HCT116 (cell line): ENCODE measurements around the gene NXN. TPM values are rescaled to one million over a fixed set of nuclear protein-coding genes. Genes with fewer than 3 reads are reported as not detected.

Source experiments
- ATAC-seq: fragments of 200-7000 bp; cut with Tn5 transposase; 2 replicates; pipeline ENCODE4 v1.9.1; 2020; ENCODE audit warnings: mild to moderate bottlenecking, moderate library complexity
- BruUV-seq: library from RNA; stranded (reverse); fragments of 400-500 nt; replicated peaks from 2 replicates; lab custom pipeline; 2021; lab: Mats Ljungman, UMichigan
- CTCF ChIA-PET: fragments of 300-600 bp; sonication (Branson Sonifier 250); formaldehyde crosslinking; loops from one replicate; lab custom pipeline; 2021; ENCODE audit warnings: antibody characterized with exemption; lab: Charles Lee
- POLR2A ChIA-PET: fragments of 300-600, 350-600 bp; sonication (Branson Sonifier 250); formaldehyde crosslinking; loops from one replicate; lab custom pipeline; 2021; ENCODE audit warnings: antibody characterized with exemption; lab: Charles Lee
- RAD21 ChIA-PET, 2 experiments: fragments of 300-600 bp; sonication (Branson Sonifier 250); formaldehyde crosslinking; loops; one replicate each; lab custom pipeline; 2023; ENCODE audit warnings: low total read pairs in 2 of 2; ENCODE audit not compliant: uncharacterized antibody in 2 of 2, unreplicated experiment in 2 of 2, low non-redundant PET in 1 of 2; lab: Charles Lee
- DNase-seq: peaks from one replicate; pipeline ENCODE4 v3.0.0-alpha.2; 2010; ENCODE audit warnings: low read depth, low spot score
- H2AFZ ChIP-seq: fragments of 200-600 bp; shearing (Covaris generic), sonication (generic); 2 replicates; pipeline ENCODE4 v1.6.1; 2017; ENCODE audit warnings: low read depth, mixed run types, mixed read lengths, antibody characterized with exemption, low read length; ENCODE audit not compliant: poor library complexity, severe bottlenecking
- H3K27ac ChIP-seq: 2 replicates; pipeline ENCODE4 v1.5.1; 2012; ENCODE audit warnings: low read depth, low read length
- H3K27me3 ChIP-seq: fragments of 200-600 bp; sonication (generic); 2 replicates; pipeline ENCODE4 v1.6.1; 2016; ENCODE audit warnings: mixed run types, low read length, mixed read lengths; ENCODE audit not compliant: insufficient read depth
- H3K36me3 ChIP-seq, 2 experiments: fragments of 200-500 bp in 1 of 2; fragments of 200-600 bp in 1 of 2; sonication (Bioruptor generic) in 1 of 2; sonication (generic) in 1 of 2; 2 replicates each; pipeline versions ENCODE4 v1.5.1 to v1.6.1; 2014 to 2016; ENCODE audit warnings: low read length in 2 of 2, inconsistent platforms in 1 of 2, mixed read lengths in 1 of 2, mixed run types in 1 of 2; ENCODE audit not compliant: insufficient read depth in 2 of 2, control insufficient read depth in 1 of 2
- H3K4me1 ChIP-seq, 2 experiments: fragments of 200-600 bp in 1 of 2; sonication (generic) in 1 of 2; 2 replicates each; pipeline versions ENCODE4 v1.5.1 to v1.6.1; 2012 to 2017; ENCODE audit warnings: low read length in 2 of 2, inconsistent platforms in 1 of 2, mild to moderate bottlenecking in 1 of 2, mixed read lengths in 1 of 2, mixed run types in 1 of 2, moderate library complexity in 1 of 2; ENCODE audit not compliant: insufficient read depth in 2 of 2, control insufficient read depth in 1 of 2
- H3K4me2 ChIP-seq: fragments of 200-600 bp; sonication (generic); 2 replicates; pipeline ENCODE4 v1.6.1; 2017; ENCODE audit warnings: mixed run types, low read length, mixed read lengths
- H3K4me3 ChIP-seq, 2 experiments: fragments of 200-600 bp in 1 of 2; sonication (generic) in 1 of 2; replicated peaks in 1 of 2; 2 replicates each; pipeline ENCODE4 v1.5.1; 2011 to 2016; ENCODE audit warnings: low read length in 2 of 2, control low read depth in 1 of 2, low read depth in 1 of 2, mild to moderate bottlenecking in 1 of 2, mixed read lengths in 1 of 2, mixed run types in 1 of 2
- H3K79me2 ChIP-seq: fragments of 200-600 bp; sonication (generic); 2 replicates; pipeline ENCODE4 v1.6.1; 2017; ENCODE audit warnings: mild to moderate bottlenecking, mixed run types, low read length, moderate library complexity, mixed read lengths; ENCODE audit not compliant: insufficient read depth
- H3K9ac ChIP-seq: fragments of 200-600 bp; sonication (generic); 2 replicates; pipeline ENCODE4 v1.6.1; 2016; ENCODE audit warnings: low read length, mixed read lengths
- H3K9me2 ChIP-seq: fragments of 200-600 bp; sonication (generic), shearing (Covaris generic); 2 replicates; pipeline ENCODE4 v1.6.1; 2017; ENCODE audit warnings: mixed run types, mild to moderate bottlenecking, moderate library complexity; ENCODE audit not compliant: insufficient read depth
- H3K9me3 ChIP-seq, 2 experiments: fragments of 200-500 bp in 1 of 2; fragments of 200-600 bp in 1 of 2; sonication (Bioruptor generic) in 1 of 2; sonication (generic) in 1 of 2; 2 replicates each; pipeline ENCODE4 v1.6.1; 2014 to 2017; ENCODE audit warnings: low read length in 2 of 2, mixed read lengths in 2 of 2, inconsistent platforms in 1 of 2, low read depth in 1 of 2, mild to moderate bottlenecking in 1 of 2, mixed run types in 1 of 2, moderate library complexity in 1 of 2; ENCODE audit not compliant: control insufficient read depth in 1 of 2, insufficient read depth in 1 of 2
- H4K20me1 ChIP-seq: fragments of 200-600 bp; sonication (generic), shearing (Covaris generic); 2 replicates; pipeline ENCODE4 v1.6.1; 2017; ENCODE audit warnings: mixed run types, mild to moderate bottlenecking, moderate library complexity; ENCODE audit not compliant: insufficient read depth
- CBX3 ChIP-seq: IDR thresholded peaks from 2 replicates; pipeline ENCODE4 v1.6.1; 2012; ENCODE audit warnings: low read depth
- CEBPB ChIP-seq: IDR thresholded peaks from 2 replicates; pipeline ENCODE4 v1.6.1; 2012; ENCODE audit warnings: low read depth
- ELF1 ChIP-seq: IDR thresholded peaks from 2 replicates; pipeline ENCODE4 v1.6.1; 2012; ENCODE audit warnings: low read depth, borderline replicate concordance
- EZH2phosphoT487 ChIP-seq: fragments of 200-600 bp; IDR thresholded peaks from 2 replicates; pipeline ENCODE4 v1.6.1; 2018; ENCODE audit warnings: antibody characterized with exemption, borderline replicate concordance
- JUND ChIP-seq: IDR thresholded peaks from 2 replicates; pipeline ENCODE4 v1.6.1; 2012
- POLR2A ChIP-seq: IDR thresholded peaks from 2 replicates; pipeline ENCODE4 v1.7.0; 2011; ENCODE audit warnings: borderline replicate concordance; ENCODE audit not compliant: insufficient read depth, insufficient read length; ENCODE audit errors: extremely low read depth
- RAD21 ChIP-seq: IDR thresholded peaks from 2 replicates; pipeline ENCODE4 v1.6.1; 2012; ENCODE audit warnings: low read depth, mild to moderate bottlenecking
- SIN3A ChIP-seq: IDR thresholded peaks from 2 replicates; pipeline ENCODE4 v1.6.1; 2012; ENCODE audit warnings: low read depth
- SRF ChIP-seq: IDR thresholded peaks from 2 replicates; pipeline ENCODE4 v1.6.1; 2012; ENCODE audit warnings: low read depth
- TCF7L2 ChIP-seq: IDR thresholded peaks from 2 replicates; pipeline ENCODE4 v1.7.0; 2011; ENCODE audit warnings: borderline replicate concordance, inconsistent platforms; ENCODE audit not compliant: insufficient read depth, insufficient read length; ENCODE audit errors: extremely low read depth
- YY1 ChIP-seq: IDR thresholded peaks from 2 replicates; pipeline ENCODE4 v1.6.1; 2011; ENCODE audit warnings: low read length, low read depth, moderate library complexity, mild to moderate bottlenecking; ENCODE audit not compliant: insufficient replicate concordance; ENCODE audit errors: extremely low read depth
- ZFX ChIP-seq: fragments of 450-650 bp; IDR thresholded peaks from 2 replicates; pipeline ENCODE4 v1.6.1; 2017
- ZNF274 ChIP-seq: fragments of 200-500 bp; sonication (Bioruptor generic); IDR thresholded peaks from 2 replicates; pipeline ENCODE4 v1.6.1; 2014; ENCODE audit warnings: mild to moderate bottlenecking, low read depth, low read length, inconsistent platforms
- intact Hi-C: fragments of 100-400 bp; cut with micrococcal nuclease; formaldehyde crosslinking; loops from 2 replicates; pipeline ENCODE4 v1.10.0; 2022
- total RNA-seq: library from RNA; stranded (reverse); gene quantifications from one replicate; pipeline ENCODE4 v1.2.1, GENCODE V29; 2021; ENCODE audit not compliant: unreplicated experiment
- TF ChIP-seq, protein P1 (sequence below), 3 experiments: fragments of 200-600 bp in 1 of 3; sonication (generic) in 1 of 3; IDR thresholded peaks in 2 of 3; conservative IDR thresholded peaks in 1 of 3; 2 replicates each; pipeline ENCODE4 v1.5.1; 2012 to 2017; ENCODE audit warnings: low read depth in 2 of 3, low read length in 2 of 3, antibody characterized with exemption in 1 of 3, borderline replicate concordance in 1 of 3, control low read depth in 1 of 3, mild to moderate bottlenecking in 1 of 3, mixed read lengths in 1 of 3, mixed run types in 1 of 3, moderate library complexity in 1 of 3; ENCODE audit not compliant: insufficient read depth in 1 of 3
- TF ChIP-seq, protein P2 (sequence below): IDR thresholded peaks from 2 replicates; pipeline ENCODE4 v1.6.1; 2012
- TF ChIP-seq, protein P3 (sequence below): IDR thresholded peaks from 2 replicates; pipeline ENCODE4 v1.6.1; 2011; ENCODE audit warnings: mild to moderate bottlenecking, low read length, moderate library complexity; ENCODE audit not compliant: insufficient replicate concordance; ENCODE audit errors: extremely low read depth
- TF ChIP-seq, protein P4 (sequence below): IDR thresholded peaks from 2 replicates; pipeline ENCODE4 v1.6.1; 2012

NXN gene
- total RNA-seq, 1 experiment from 2014 or later = 83.7 TPM

DNA sequence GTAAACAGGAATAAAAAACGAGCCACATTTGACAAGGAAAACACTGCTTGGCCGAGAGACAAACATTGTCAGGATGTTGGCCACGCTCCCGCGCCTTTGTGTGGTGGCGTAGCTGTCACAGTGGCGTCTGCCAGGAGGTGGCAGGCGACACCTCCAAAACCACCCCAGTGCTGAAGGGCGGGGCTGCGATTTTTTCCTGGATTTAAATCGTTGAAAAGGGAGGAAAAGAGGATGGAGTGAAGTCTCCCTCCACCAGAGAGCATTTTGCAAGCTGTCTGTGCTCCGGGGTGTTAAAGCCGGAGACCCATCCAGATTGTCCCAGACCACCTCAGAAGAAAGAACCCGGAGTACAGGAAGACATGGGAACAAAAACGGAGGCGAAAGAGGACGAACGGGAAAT lies 184.7 kb downstream of the NXN start:
- Histone ChIP-seq H3K9me2 (no peaks in the 10 kb centered on the region), H3K4me1 (peaks cover 0 to 11% of the 10 kb centered on the region in 2 experiments; a peak in 2 of 4 replicates), H4K20me1 (no peaks in the 10 kb centered on the region), H3K4me2 (peak overlapping the region; percentile 16; the same call in 1 of the 2 replicates), H2AFZ (no peak overlapping the region), H3K9ac (no peak overlapping the region; the same call in 1 of the 2 replicates), H3K27ac (no peak overlapping the region; the same call in 1 of the 2 replicates), H3K9me3 (no peaks in the 10 kb centered on the region), H3K4me3 (no peak overlapping the region), H3K27me3 (no peaks in the 10 kb centered on the region), H3K79me2 (peaks cover 21% of the 10 kb centered on the region), H3K36me3 (peaks cover 0 to 24% of the 10 kb centered on the region in 2 experiments; a peak in 2 of 4 replicates)
- no TSS peak for BruUV-seq
- TF ChIP-seq EZH2phosphoT487 (no peak), CBX3 (no peak), YY1 (peak; percentile 2), TCF7L2 (no peak), CEBPB (no peak), SIN3A (no peak), RAD21 (peak; percentile 98), JUND (no peak), ZFX (no peak), SRF (no peak), ZNF274 (no peak), POLR2A (no peak), ELF1 (no peak)
- TF ChIP-seq, protein P1, sequence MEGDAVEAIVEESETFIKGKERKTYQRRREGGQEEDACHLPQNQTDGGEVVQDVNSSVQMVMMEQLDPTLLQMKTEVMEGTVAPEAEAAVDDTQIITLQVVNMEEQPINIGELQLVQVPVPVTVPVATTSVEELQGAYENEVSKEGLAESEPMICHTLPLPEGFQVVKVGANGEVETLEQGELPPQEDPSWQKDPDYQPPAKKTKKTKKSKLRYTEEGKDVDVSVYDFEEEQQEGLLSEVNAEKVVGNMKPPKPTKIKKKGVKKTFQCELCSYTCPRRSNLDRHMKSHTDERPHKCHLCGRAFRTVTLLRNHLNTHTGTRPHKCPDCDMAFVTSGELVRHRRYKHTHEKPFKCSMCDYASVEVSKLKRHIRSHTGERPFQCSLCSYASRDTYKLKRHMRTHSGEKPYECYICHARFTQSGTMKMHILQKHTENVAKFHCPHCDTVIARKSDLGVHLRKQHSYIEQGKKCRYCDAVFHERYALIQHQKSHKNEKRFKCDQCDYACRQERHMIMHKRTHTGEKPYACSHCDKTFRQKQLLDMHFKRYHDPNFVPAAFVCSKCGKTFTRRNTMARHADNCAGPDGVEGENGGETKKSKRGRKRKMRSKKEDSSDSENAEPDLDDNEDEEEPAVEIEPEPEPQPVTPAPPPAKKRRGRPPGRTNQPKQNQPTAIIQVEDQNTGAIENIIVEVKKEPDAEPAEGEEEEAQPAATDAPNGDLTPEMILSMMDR (IDR thresholded peaks at IDR 0.05 in 2 of 3, conservative IDR thresholded peaks at IDR 0.05 in 1 of 3; ENCODE audit: borderline replicate concordance in 1 of 3, insufficient read depth in 1 of 3, low read depth in 2 of 3, low read length in 2 of 3) = peak; percentile 87 to 95 (median 95)
- TF ChIP-seq, protein P2, sequence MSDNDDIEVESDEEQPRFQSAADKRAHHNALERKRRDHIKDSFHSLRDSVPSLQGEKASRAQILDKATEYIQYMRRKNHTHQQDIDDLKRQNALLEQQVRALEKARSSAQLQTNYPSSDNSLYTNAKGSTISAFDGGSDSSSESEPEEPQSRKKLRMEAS = no peak
- TF ChIP-seq, protein P3, sequence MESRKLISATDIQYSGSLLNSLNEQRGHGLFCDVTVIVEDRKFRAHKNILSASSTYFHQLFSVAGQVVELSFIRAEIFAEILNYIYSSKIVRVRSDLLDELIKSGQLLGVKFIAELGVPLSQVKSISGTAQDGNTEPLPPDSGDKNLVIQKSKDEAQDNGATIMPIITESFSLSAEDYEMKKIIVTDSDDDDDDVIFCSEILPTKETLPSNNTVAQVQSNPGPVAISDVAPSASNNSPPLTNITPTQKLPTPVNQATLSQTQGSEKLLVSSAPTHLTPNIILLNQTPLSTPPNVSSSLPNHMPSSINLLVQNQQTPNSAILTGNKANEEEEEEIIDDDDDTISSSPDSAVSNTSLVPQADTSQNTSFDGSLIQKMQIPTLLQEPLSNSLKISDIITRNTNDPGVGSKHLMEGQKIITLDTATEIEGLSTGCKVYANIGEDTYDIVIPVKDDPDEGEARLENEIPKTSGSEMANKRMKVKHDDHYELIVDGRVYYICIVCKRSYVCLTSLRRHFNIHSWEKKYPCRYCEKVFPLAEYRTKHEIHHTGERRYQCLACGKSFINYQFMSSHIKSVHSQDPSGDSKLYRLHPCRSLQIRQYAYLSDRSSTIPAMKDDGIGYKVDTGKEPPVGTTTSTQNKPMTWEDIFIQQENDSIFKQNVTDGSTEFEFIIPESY = no peak
- TF ChIP-seq, protein P4, sequence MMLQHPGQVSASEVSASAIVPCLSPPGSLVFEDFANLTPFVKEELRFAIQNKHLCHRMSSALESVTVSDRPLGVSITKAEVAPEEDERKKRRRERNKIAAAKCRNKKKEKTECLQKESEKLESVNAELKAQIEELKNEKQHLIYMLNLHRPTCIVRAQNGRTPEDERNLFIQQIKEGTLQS = no peak
- intact Hi-C loops = loop anchor here (1.0 kb wide), 2 partner anchors 186 to 201 kb away; no protein-coding TSS in a partner anchor
- DNase-seq (peak; percentile 47), ATAC-seq (peak; percentile 70)
- ChIA-PET RAD21 (interaction anchor here (2.0 to 3.2 kb wide), 2 partner anchors 186 kb away, joined by 14 to 16 read pairs; partner anchors contain the start of gene NXN (in 1 of the 2)), CTCF (interaction anchor here (0.9 to 4.1 kb wide), 5 partner anchors 12 to 261 kb away, joined by 3 to 87 read pairs (median 3); partner anchors contain the start of genes GLOD4, MRM3, NXN and TIMM22), POLR2A (interaction anchor here (0.9 to 1.9 kb wide), 2 partner anchors 185 to 186 kb away, joined by 3 to 9 read pairs; partner anchors contain the start of gene NXN)
